GM12874 (cell line): ENCODE data around the gene JAZF1.

ENCODE experiments used
- CTCF ChIP-seq: IDR thresholded peaks from 2 replicates; pipeline ENCODE4 v1.5.1; 2011; ENCODE audit warnings: low read depth, mild to moderate bottlenecking, control low read depth, low read length, moderate library complexity; ENCODE audit not compliant: insufficient read depth

JAZF1 gene

DNA sequence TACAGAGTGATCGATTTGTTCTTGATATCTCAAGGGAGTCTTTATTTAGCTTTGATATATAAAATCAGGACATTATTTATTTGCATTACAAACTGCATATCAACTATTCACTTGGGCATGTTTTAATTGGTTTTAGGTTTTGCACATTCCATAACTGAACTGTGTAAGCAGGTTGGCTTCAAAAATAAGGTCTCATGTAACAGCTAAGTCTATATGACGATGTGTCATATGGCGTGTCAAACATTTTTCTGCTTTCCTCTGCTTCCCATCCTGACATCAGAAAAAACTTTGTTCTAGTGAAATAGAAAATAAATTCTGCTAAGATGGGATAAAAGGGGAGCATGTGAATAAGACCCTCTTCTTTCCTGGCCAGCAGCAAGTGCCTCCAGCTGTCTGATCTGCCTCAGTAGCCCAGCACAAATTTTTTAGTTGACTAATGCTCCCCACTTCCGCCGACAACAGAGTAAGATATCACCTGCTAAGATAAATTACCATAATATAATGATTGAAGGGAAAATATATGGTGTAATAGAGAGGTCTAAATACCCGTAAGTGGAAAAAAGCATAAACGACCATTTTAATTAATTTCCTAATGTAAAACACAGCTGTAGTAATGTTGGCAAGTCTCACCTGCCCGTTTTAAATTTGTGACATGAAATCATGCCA, 260.2 kb downstream of the JAZF1 start:
- no peak for TF ChIP-seq CTCF

DNA sequence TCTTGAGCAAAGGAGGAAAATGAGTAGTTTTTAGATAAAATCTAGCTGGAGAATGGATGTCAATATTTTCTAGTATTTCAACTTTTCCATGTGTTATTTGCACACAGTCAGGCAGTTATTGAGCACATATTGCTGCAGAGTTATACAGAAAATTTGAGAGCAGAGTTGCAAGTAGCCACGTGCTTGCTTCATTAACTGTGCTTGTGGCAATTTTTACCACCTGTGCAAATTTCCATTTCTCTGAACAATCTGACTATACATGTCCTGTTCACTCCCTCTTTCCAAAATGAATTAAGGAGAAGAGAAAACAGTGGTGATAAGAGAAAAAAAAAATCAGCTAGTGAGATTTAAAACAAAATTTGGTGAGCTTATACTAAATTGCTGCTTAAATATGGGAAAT, 262.1 kb downstream of the JAZF1 start:
- no peak for TF ChIP-seq CTCF

DNA sequence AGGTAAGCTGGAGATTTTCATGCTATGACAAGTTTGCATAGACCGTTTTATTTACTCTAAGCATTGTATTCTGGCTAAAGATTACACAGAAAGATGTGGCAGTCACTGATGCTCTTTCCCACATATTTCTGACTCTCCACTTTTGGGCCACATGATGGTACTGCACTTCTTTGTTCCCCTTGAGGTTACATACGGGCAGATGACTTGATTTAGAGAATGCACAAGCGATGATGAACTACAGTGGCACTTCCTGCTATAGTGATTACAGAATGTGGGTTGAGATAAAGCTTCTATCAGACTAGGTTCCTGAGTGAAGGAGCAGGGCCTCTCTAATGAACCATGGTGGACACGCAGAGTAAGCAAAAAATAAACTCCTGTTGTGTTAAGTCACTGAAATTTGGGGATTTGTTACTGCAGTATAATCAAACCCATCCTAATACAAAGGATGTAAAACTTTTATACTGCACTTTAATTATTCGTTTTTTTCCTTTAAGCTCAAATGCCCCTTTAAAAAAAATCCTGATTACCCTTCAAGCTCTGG, 262.8 kb downstream of the JAZF1 start:
- no peak for TF ChIP-seq CTCF

DNA sequence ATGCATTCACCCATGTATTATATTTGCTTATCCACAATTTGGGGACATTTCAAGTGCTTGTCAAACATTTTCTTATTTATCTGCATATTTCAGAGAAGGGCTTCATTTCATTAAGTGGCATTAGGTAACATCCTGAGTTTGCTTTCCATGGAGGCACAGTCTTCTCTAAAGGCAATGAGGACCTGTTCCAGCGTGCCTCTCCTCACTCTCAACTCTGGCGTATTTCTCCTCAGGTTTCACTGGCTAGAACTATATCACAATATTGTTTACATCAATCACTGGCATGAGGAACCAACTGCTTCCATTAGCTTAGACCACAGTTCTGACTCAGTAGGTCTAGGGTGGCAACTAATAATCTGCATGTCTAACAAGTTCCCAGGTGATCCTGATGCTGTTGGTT, 263.5 kb downstream of the JAZF1 start:
- no peak for TF ChIP-seq CTCF

DNA sequence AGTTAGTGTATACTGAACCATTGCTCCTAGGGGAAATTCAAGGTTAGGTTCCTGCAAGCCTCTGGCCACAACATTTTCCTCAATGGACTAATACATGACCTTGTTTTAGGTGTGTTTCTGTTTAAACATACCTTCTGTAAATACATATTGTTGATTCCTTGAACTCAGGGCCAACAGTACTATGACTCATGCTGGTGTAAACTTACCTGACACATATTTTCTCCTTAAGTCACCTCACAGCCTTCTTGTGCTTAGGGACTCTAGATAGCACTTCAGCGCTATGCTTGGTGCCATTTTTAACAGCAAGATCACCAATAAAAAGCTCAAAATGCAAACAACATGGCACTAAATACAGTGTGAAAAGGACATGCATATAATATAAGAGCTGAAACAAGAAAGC, 264.2 kb downstream of the JAZF1 start:
- TF ChIP-seq CTCF: no peak

- TF ChIP-seq CTCF: no peak
These were observed 266.2 kb downstream of the JAZF1 start for GRCh38 chr7:27914409-27914808.

- no peak for TF ChIP-seq CTCF
These were observed 267.8 kb downstream of the JAZF1 start for GRCh38 chr7:27912751-27913150.
